HG03060 (cell line): ENCODE results near the gene ZEB1.
"Not testable (repeated sequence)": the region's sequence is repeated elsewhere in the genome, so short reads cannot be mapped to it uniquely, and the experiment has no call there.

Source experiments
- ATAC-seq: cut with Tn5 transposase; IDR thresholded peaks from one replicate; pipeline ENCODE4 v1.9.1; 2021; ENCODE audit warnings: low read depth, moderate number of reproducible peaks; ENCODE audit not compliant: unreplicated experiment

Gene ZEB1

GRCh38 chr10:31362023-31362641, 43.1 kb downstream of the ZEB1 start:
- no peak for ATAC-seq

GRCh38 chr10:31363696-31364095, 44.7 kb downstream of the ZEB1 start:
- not testable (repeated sequence) for ATAC-seq

- not testable (repeated sequence) for ATAC-seq
Observed at GRCh38 chr10:31364238-31364637, 45.2 kb downstream of the ZEB1 start.

- no peak for ATAC-seq
Observed at GRCh38 chr10:31366703-31367102, 47.7 kb downstream of the ZEB1 start.

GRCh38 chr10:31368724-31369123, 49.7 kb downstream of the ZEB1 start:
- no peak for ATAC-seq

- ATAC-seq = no peak
Observed at GRCh38 chr10:31372439-31372838, 53.4 kb downstream of the ZEB1 start.

- ATAC-seq = no peak
Observed at GRCh38 chr10:31374146-31374696, 55.2 kb downstream of the ZEB1 start.

- ATAC-seq = no peak
Observed at GRCh38 chr10:31381171-31381570, 62.2 kb downstream of the ZEB1 start.

GRCh38 chr10:31381766-31382316, 62.8 kb downstream of the ZEB1 start:
- ATAC-seq = no peak

GRCh38 chr10:31383810-31384588, 65.0 kb downstream of the ZEB1 start:
- ATAC-seq = peak; percentile 97

- no peak for ATAC-seq
Observed at GRCh38 chr10:31384589-31384949, 65.6 kb downstream of the ZEB1 start.

GRCh38 chr10:31390804-31391203, 71.8 kb downstream of the ZEB1 start:
- ATAC-seq = no peak

- no peak for ATAC-seq
Observed at GRCh38 chr10:31393844-31394243, 74.8 kb downstream of the ZEB1 start.

GRCh38 chr10:31395695-31396094, 76.7 kb downstream of the ZEB1 start:
- ATAC-seq = no peak

GRCh38 chr10:31396376-31396775, 77.4 kb downstream of the ZEB1 start:
- no peak for ATAC-seq

- ATAC-seq = no peak
Observed at GRCh38 chr10:31397852-31398251, 78.8 kb downstream of the ZEB1 start.

- no peak for ATAC-seq
Observed at GRCh38 chr10:31399171-31399570, 80.2 kb downstream of the ZEB1 start.

- no peak for ATAC-seq
Observed at GRCh38 chr10:31399631-31400030, 80.6 kb downstream of the ZEB1 start.

GRCh38 chr10:31401287-31401686, 82.3 kb downstream of the ZEB1 start:
- ATAC-seq = no peak

- no peak for ATAC-seq
Observed at GRCh38 chr10:31404640-31405039, 85.6 kb downstream of the ZEB1 start.

GRCh38 chr10:31405829-31406228, 86.8 kb downstream of the ZEB1 start:
- not testable (repeated sequence) for ATAC-seq

- ATAC-seq = not testable (repeated sequence)
Observed at GRCh38 chr10:31412397-31412796, 93.4 kb downstream of the ZEB1 start.
